ENCODE measurements around the gene HAPLN1. TPM values are rescaled to one million over a fixed set of nuclear protein-coding genes. Genes with fewer than 3 reads are reported as not detected.

HAPLN1 gene
- polyA plus RNA-seq, 1 of the 3 experiments (the other 2 are of a cell fraction) = 0.30 TPM

DNA sequence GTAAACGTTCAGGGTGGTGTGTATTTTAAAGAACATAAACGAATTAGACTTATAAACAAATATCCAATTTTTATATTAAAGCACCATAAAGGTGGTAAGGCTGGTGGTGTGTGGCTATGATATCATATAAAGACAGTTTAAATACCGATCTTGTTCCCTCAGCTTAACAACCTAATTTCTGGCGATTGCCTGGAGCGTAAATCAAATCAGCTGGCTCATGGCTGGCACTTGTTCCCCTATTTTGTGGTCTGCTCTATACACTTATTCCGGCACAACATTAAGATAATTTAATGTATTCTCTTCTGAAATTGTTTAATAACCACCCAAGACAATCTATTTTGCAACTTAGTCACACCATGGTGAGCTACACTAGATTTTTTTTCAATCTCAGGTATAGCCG, 2.4 kb upstream of the HAPLN1 start:
- no peaks in the 10 kb centered on the region for H4K20me1 ChIP-seq (ENCODE audit: insufficient read depth)
- H3K79me2 ChIP-seq (ENCODE audit: insufficient read depth) = no peaks in the 10 kb centered on the region
- DNase-seq = no peak
- peaks cover 9 to 15% of the 10 kb centered on the region in 2 experiments; a peak in 3 of 4 replicates for H3K4me1 ChIP-seq (ENCODE audit: control insufficient read depth in 1 of 2, insufficient read depth in 2 of 2, low read depth in 1 of 2, low read length in 1 of 2)
- H3K27ac ChIP-seq (ENCODE audit: low read depth in 2 of 2, low read length in 1 of 2) = peak overlapping the region in 1 of 2 experiments; percentile 53; a peak in 2 of 4 replicates
- H3F3A ChIP-seq (replicated peaks; ENCODE audit: insufficient read depth) = no peaks in the 10 kb centered on the region
- ChIA-PET POLR2A (no interaction called here), CTCF (interaction anchor here (1.0 to 3.4 kb wide), 7 partner anchors 11 to 729 kb away, joined by 3 to 21 read pairs (median 6); no protein-coding TSS in a partner anchor)
- H2AFZ ChIP-seq (ENCODE audit: low read depth) = no peak overlapping the region; the same call in 1 of the 2 replicates
- no peak overlapping the region for H3K4me3 ChIP-seq (ENCODE audit: low read depth in 2 of 2, low read length in 1 of 2)
- TF ChIP-seq JUND (IDR thresholded peaks at IDR 0.05) (no peak), NRF1 (IDR thresholded peaks at IDR 0.05; ENCODE audit: low read depth, low read length) (no peak), RFX5 (IDR thresholded peaks at IDR 0.05; ENCODE audit: low read length) (no peak), MEF2A (IDR thresholded peaks at IDR 0.05; ENCODE audit: borderline replicate concordance, low read depth) (no peak)
- TF ChIP-seq, protein P1, sequence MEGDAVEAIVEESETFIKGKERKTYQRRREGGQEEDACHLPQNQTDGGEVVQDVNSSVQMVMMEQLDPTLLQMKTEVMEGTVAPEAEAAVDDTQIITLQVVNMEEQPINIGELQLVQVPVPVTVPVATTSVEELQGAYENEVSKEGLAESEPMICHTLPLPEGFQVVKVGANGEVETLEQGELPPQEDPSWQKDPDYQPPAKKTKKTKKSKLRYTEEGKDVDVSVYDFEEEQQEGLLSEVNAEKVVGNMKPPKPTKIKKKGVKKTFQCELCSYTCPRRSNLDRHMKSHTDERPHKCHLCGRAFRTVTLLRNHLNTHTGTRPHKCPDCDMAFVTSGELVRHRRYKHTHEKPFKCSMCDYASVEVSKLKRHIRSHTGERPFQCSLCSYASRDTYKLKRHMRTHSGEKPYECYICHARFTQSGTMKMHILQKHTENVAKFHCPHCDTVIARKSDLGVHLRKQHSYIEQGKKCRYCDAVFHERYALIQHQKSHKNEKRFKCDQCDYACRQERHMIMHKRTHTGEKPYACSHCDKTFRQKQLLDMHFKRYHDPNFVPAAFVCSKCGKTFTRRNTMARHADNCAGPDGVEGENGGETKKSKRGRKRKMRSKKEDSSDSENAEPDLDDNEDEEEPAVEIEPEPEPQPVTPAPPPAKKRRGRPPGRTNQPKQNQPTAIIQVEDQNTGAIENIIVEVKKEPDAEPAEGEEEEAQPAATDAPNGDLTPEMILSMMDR (IDR thresholded peaks at IDR 0.05) = no peak
- TF ChIP-seq, protein P2, sequence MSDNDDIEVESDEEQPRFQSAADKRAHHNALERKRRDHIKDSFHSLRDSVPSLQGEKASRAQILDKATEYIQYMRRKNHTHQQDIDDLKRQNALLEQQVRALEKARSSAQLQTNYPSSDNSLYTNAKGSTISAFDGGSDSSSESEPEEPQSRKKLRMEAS (IDR thresholded peaks at IDR 0.05; ENCODE audit: low read depth) = no peak
- H3K9ac ChIP-seq = no peak overlapping the region
- H3K27me3 ChIP-seq (ENCODE audit: insufficient read depth) = no peaks in the 10 kb centered on the region
- no peaks in the 10 kb centered on the region for H3K9me2 ChIP-seq
- 69% methylated on average over 7 of the region's 7 CpGs for WGBS (ENCODE audit: low lambda C conversion rate)
- H3K4me2 ChIP-seq = no peak overlapping the region
- H3K9me3 ChIP-seq = no peaks in the 10 kb centered on the region
- H3K36me3 ChIP-seq (replicated peaks in 1 of 2; ENCODE audit: control insufficient read depth in 1 of 2, insufficient read depth in 2 of 2, low read length in 1 of 2) = no peaks in the 10 kb centered on the region

DNA sequence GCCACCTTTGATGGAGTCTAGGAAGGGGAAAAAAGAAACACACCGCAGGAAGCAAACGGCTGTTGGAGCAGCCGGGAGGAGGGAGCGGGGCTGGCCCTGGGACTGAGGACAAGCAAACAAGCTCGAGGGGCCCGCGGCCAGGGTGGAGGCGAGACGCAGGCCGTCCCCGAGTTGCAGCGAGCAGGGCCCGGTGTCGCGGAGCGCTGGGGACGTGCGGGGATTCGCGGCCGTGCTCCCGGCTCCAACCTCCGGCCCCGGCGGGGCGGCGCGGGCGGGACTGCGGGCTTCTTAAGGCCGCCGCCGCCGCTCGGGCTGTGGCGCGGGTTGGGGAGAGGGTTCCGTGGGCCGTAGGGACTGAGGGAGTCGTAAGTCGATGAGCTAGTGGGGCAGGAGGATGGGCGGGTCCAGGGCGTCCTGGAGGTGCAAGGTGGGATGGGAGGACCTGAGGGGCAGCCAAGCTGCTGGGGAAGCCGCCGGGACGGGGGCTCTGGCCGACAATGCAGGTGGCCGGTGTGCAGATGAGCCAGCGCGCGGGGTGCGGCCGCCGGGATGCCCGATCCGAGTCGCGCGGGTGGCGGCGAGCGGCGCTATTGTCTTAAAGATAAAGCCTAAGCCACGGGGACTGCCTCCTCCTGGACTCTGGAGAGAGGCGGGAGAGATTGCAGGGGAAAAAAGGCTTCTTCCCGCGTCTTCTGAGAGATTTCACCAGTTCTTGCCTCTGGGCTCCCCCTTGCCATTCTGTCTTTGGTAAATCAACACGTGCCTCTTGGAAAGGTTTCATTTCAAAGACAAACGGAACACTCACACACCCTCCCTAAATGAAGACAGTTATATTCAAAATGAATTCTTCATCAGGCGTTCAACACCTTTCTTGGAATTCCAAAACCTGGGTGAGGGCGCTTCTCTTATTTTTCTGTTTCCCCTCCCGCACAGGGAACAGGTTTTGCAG, 1.6 kb upstream of the HAPLN1 start:
- H3K4me3 ChIP-seq (ENCODE audit: low read depth in 2 of 2, low read length in 1 of 2) = peak overlapping the region; percentile 62 to 65
- H3K9me3 ChIP-seq = no peaks in the 10 kb centered on the region
- H3K4me1 ChIP-seq (ENCODE audit: control insufficient read depth in 1 of 2, insufficient read depth in 2 of 2, low read depth in 1 of 2, low read length in 1 of 2) = peaks cover 9 to 15% of the 10 kb centered on the region in 2 experiments; a peak in 3 of 4 replicates
- no peaks in the 10 kb centered on the region for H3K27me3 ChIP-seq (ENCODE audit: insufficient read depth)
- CTCF ChIA-PET = interaction anchor here (0.6 to 3.4 kb wide), 22 partner anchors 9 to 730 kb away, joined by 3 to 21 read pairs (median 3); no protein-coding TSS in a partner anchor
- H3K79me2 ChIP-seq (ENCODE audit: insufficient read depth) = no peaks in the 10 kb centered on the region
- H4K20me1 ChIP-seq (ENCODE audit: insufficient read depth) = no peaks in the 10 kb centered on the region
- no peaks in the 10 kb centered on the region for H3K36me3 ChIP-seq (replicated peaks in 1 of 2; ENCODE audit: control insufficient read depth in 1 of 2, insufficient read depth in 2 of 2, low read length in 1 of 2)
- peak; percentile 85 for DNase-seq
- peak overlapping the region; percentile 47 to 76 for H3K27ac ChIP-seq (ENCODE audit: low read depth in 2 of 2, low read length in 1 of 2)
- H3F3A ChIP-seq (replicated peaks; ENCODE audit: insufficient read depth) = no peaks in the 10 kb centered on the region
- H3K4me2 ChIP-seq = peak overlapping the region; percentile 83
- H3K9me2 ChIP-seq = no peaks in the 10 kb centered on the region
- POLR2A ChIA-PET = interaction anchor here (1.1 kb wide), 1 partner anchor 196 kb away, joined by 3 read pairs; no protein-coding TSS in a partner anchor
- peak overlapping the region; percentile 58 for H3K9ac ChIP-seq
- peak overlapping the region; percentile 90 for H2AFZ ChIP-seq (ENCODE audit: low read depth)
- WGBS (ENCODE audit: low lambda C conversion rate) = 8% methylated on average over 49 of the region's 72 CpGs
- TF ChIP-seq, protein P3, sequence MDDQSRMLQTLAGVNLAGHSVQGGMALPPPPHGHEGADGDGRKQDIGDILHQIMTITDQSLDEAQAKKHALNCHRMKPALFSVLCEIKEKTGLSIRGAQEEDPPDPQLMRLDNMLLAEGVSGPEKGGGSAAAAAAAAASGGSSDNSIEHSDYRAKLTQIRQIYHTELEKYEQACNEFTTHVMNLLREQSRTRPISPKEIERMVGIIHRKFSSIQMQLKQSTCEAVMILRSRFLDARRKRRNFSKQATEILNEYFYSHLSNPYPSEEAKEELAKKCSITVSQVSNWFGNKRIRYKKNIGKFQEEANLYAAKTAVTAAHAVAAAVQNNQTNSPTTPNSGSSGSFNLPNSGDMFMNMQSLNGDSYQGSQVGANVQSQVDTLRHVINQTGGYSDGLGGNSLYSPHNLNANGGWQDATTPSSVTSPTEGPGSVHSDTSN (IDR thresholded peaks at IDR 0.05) = no peak
- TF ChIP-seq CHD2 (IDR thresholded peaks at IDR 0.05; ENCODE audit: low read length, partially characterized antibody) (no peak), GATA2 (CRISPR knock-in tag; IDR thresholded peaks at IDR 0.05) (no peak), ELF1 (IDR thresholded peaks at IDR 0.05) (no peak), NRF1 (IDR thresholded peaks at IDR 0.05; ENCODE audit: low read depth, low read length) (no peak), YY1 (IDR thresholded peaks at IDR 0.05; ENCODE audit: low read depth) (0 out of 2 replicates have a peak, but pooled peaks have one; percentile 37), TAF1 (IDR thresholded peaks at IDR 0.05; ENCODE audit: borderline replicate concordance, low read depth, low read length) (no peak), RAD21 (IDR thresholded peaks at IDR 0.05; ENCODE audit: low read length) (peak; percentile 80), FOXJ3 (CRISPR knock-in tag; IDR thresholded peaks at IDR 0.05) (no peak), TCF12 (IDR thresholded peaks at IDR 0.05) (0 out of 2 replicates have a peak, but pooled peaks have one; percentile 21), EP300 (IDR thresholded peaks at IDR 0.05; ENCODE audit: borderline replicate concordance in 1 of 2, low read depth in 1 of 2, low read length in 1 of 2) (no peak), RCOR1 (IDR thresholded peaks at IDR 0.05; ENCODE audit: low read length) (no peak), SMC3 (IDR thresholded peaks at IDR 0.05; ENCODE audit: low read depth, low read length) (peak; percentile 68)
- TF ChIP-seq, protein P1 (IDR thresholded peaks at IDR 0.05) = peak; percentile 74
- TF ChIP-seq, protein P4, sequence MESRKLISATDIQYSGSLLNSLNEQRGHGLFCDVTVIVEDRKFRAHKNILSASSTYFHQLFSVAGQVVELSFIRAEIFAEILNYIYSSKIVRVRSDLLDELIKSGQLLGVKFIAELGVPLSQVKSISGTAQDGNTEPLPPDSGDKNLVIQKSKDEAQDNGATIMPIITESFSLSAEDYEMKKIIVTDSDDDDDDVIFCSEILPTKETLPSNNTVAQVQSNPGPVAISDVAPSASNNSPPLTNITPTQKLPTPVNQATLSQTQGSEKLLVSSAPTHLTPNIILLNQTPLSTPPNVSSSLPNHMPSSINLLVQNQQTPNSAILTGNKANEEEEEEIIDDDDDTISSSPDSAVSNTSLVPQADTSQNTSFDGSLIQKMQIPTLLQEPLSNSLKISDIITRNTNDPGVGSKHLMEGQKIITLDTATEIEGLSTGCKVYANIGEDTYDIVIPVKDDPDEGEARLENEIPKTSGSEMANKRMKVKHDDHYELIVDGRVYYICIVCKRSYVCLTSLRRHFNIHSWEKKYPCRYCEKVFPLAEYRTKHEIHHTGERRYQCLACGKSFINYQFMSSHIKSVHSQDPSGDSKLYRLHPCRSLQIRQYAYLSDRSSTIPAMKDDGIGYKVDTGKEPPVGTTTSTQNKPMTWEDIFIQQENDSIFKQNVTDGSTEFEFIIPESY (IDR thresholded peaks at IDR 0.05; ENCODE audit: borderline replicate concordance, low read depth) = no peak

All from SK-N-SH (cell line).